Neural progenitor cell (in vitro differentiated cells): ENCODE data around the gene SRSF1. TPM values are rescaled to one million over a fixed set of nuclear protein-coding genes. Genes with fewer than 3 reads are reported as not detected.

ENCODE experiments used
- DNase-seq: peaks from one replicate; pipeline ENCODE4 v3.0.0-alpha.2; 2016; ENCODE audit warnings: low spot score
- H2AFZ ChIP-seq: fragments of 200-600 bp; sonication (generic); replicated peaks from 2 replicates; pipeline ENCODE4 v1.6.1; 2016; ENCODE audit warnings: antibody characterized with exemption
- H3F3A ChIP-seq: fragments of 200-600 bp; sonication (generic); 2 replicates; pipeline ENCODE4 v1.6.1; 2016; ENCODE audit warnings: antibody characterized with exemption, low read depth
- H3K27ac ChIP-seq: fragments of 200-600 bp; sonication (generic); 2 replicates; pipeline ENCODE4 v1.5.1; 2016; ENCODE audit warnings: mild to moderate bottlenecking
- H3K27me3 ChIP-seq: fragments of 200-600 bp; sonication (generic); 2 replicates; pipeline ENCODE4 v1.6.1; 2016; ENCODE audit warnings: mild to moderate bottlenecking, moderate library complexity
- H3K36me3 ChIP-seq: fragments of 200-600 bp; sonication (generic); 2 replicates; pipeline ENCODE4 v1.5.1; 2016
- H3K4me1 ChIP-seq: fragments of 200-600 bp; sonication (generic); 2 replicates; pipeline ENCODE4 v1.6.1; 2016; ENCODE audit warnings: mixed run types
- H3K4me2 ChIP-seq: fragments of 200-600 bp; sonication (generic); 2 replicates; pipeline ENCODE4 v1.6.1; 2016
- H3K4me3 ChIP-seq: fragments of 200-600 bp; sonication (generic); 2 replicates; pipeline ENCODE4 v1.5.1; 2016
- H3K79me2 ChIP-seq: fragments of 200-600 bp; sonication (generic); 2 replicates; pipeline ENCODE4 v1.6.1; 2016; ENCODE audit warnings: low read depth
- H3K9ac ChIP-seq: fragments of 200-600 bp; sonication (generic); 2 replicates; pipeline ENCODE4 v1.6.1; 2016
- H3K9me3 ChIP-seq: fragments of 200-600 bp; sonication (generic); 2 replicates; pipeline ENCODE4 v1.5.1; 2016; ENCODE audit warnings: low read depth
- H4K20me1 ChIP-seq: fragments of 200-600 bp; sonication (generic); 2 replicates; pipeline ENCODE4 v1.6.1; 2016; ENCODE audit warnings: low read depth
- H3K27ac Mint-ChIP-seq: 3 replicates; pipeline ENCODE4 v1.8.0; 2021; ENCODE audit warnings: mixed read lengths
- H3K27me3 Mint-ChIP-seq: 2 replicates; pipeline ENCODE4 v1.8.0; 2022; ENCODE audit warnings: low read depth, mild to moderate bottlenecking, inconsistent platforms, moderate library complexity, mixed read lengths; ENCODE audit not compliant: insufficient read depth
- H3K36me3 Mint-ChIP-seq: 3 replicates; pipeline ENCODE4 v1.8.0; 2021; ENCODE audit warnings: mixed read lengths
- H3K4me1 Mint-ChIP-seq: 3 replicates; pipeline ENCODE4 v1.8.0; 2021; ENCODE audit warnings: mixed read lengths
- H3K4me3 Mint-ChIP-seq: 3 replicates; pipeline ENCODE4 v1.8.0; 2021; ENCODE audit warnings: mild to moderate bottlenecking, moderate library complexity, mixed read lengths
- H3K9me3 Mint-ChIP-seq: 3 replicates; pipeline ENCODE4 v1.8.0; 2020; ENCODE audit warnings: mixed read lengths
- CTCF ChIP-seq: fragments of 200-600 bp; sonication (generic); IDR thresholded peaks from 2 replicates; pipeline ENCODE4 v1.5.1; 2017; ENCODE audit warnings: antibody characterized with exemption, mild to moderate bottlenecking
- EZH2 ChIP-seq: fragments of 200-600 bp; sonication (generic); IDR thresholded peaks from 2 replicates; pipeline ENCODE4 v1.6.1; 2017; ENCODE audit warnings: antibody characterized with exemption, mild to moderate bottlenecking, moderate library complexity
- EZH2phosphoT487 ChIP-seq: fragments of 200-600 bp; sonication (generic); IDR thresholded peaks from 2 replicates; pipeline ENCODE4 v1.6.1; 2017; ENCODE audit warnings: antibody characterized with exemption
- total RNA-seq: library from RNA; depleted of rRNA; stranded (reverse); fragments of >200 nt; gene quantifications from 2 replicates; pipeline ENCODE4 v1.2.3, GENCODE V29; 2015; ENCODE audit warnings: low replicate concordance

Gene SRSF1
- total RNA-seq = 436 and 556 TPM in 2 replicates

- H3K27ac ChIP-seq = peak within 1 kb of the TSS; percentile 97
- peak within 1 kb of the TSS; percentile 86 for H3K4me3 ChIP-seq
- H2AFZ ChIP-seq = peak within 1 kb of the TSS; percentile 83
- peaks cover 33% of the 10 kb centered on the region for H3K4me1 ChIP-seq
- peak; percentile 99 for DNase-seq
- H3K9me3 Mint-ChIP-seq = peaks cover 9% of the 10 kb centered on the region
- peaks cover 28% of the 10 kb centered on the region for H3K36me3 ChIP-seq
- H3K4me3 Mint-ChIP-seq = peak within 1 kb of the TSS; percentile 100
- TF ChIP-seq EZH2 (no peak), EZH2phosphoT487 (no peak), CTCF (no peak)
- H3K9me3 ChIP-seq = no peaks in the 10 kb centered on the region
- H3K9ac ChIP-seq = peak within 1 kb of the TSS; percentile 97
- H3F3A ChIP-seq = peaks cover 77% of the 10 kb centered on the region
- H3K4me2 ChIP-seq = peak within 1 kb of the TSS; percentile 89
- peaks cover 65% of the 10 kb centered on the region for H3K79me2 ChIP-seq
- peaks cover 38% of the 10 kb centered on the region for H3K36me3 Mint-ChIP-seq
- H3K27me3 ChIP-seq = no peaks in the 10 kb centered on the region
- H3K4me1 Mint-ChIP-seq = peaks cover 49% of the 10 kb centered on the region
- H3K27ac Mint-ChIP-seq = peak within 1 kb of the TSS; percentile 100
- H3K27me3 Mint-ChIP-seq = peaks cover 3% of the 10 kb centered on the region
- peaks cover 42% of the 10 kb centered on the region for H4K20me1 ChIP-seq
These were observed at the start of gene SRSF1 for GRCh38 chr17:58006924-58007780. TSS of gene SRSF1 (minus strand) at chr17:58007246. CDS start at chr17:58007137, 109 bp downstream.

- Histone ChIP-seq H3K79me2 (no peaks in the 10 kb centered on the region), H3K27ac (no peak overlapping the region), H2AFZ (no peak overlapping the region), H3F3A (no peaks in the 10 kb centered on the region), H3K36me3 (no peaks in the 10 kb centered on the region), H4K20me1 (no peaks in the 10 kb centered on the region), H3K27me3 (no peaks in the 10 kb centered on the region), H3K4me2 (no peak overlapping the region), H3K9me3 (no peaks in the 10 kb centered on the region), H3K4me1 (peaks cover 13% of the 10 kb centered on the region), H3K4me3 (no peak overlapping the region), H3K9ac (no peak overlapping the region)
- Mint-ChIP-seq H3K4me3 (no peak overlapping the region), H3K9me3 (no peaks in the 10 kb centered on the region), H3K36me3 (no peaks in the 10 kb centered on the region), H3K4me1 (peaks cover 8% of the 10 kb centered on the region), H3K27me3 (peaks cover 7% of the 10 kb centered on the region), H3K27ac (no peak overlapping the region)
- no peak for TF ChIP-seq EZH2
- no peak for TF ChIP-seq CTCF
- TF ChIP-seq EZH2phosphoT487 = no peak
- no peak for DNase-seq
These were observed 49.4 kb upstream of the SRSF1 start for GRCh38 chr17:58056476-58056875.

- no peaks in the 10 kb centered on the region for H3K27me3 ChIP-seq
- H2AFZ ChIP-seq = no peak overlapping the region
- no peak for DNase-seq
- no peak overlapping the region for H3K4me2 ChIP-seq
- no peaks in the 10 kb centered on the region for H3K79me2 ChIP-seq
- H3K27me3 Mint-ChIP-seq = peaks cover 5% of the 10 kb centered on the region
- no peaks in the 10 kb centered on the region for H3K4me1 ChIP-seq
- H3K4me3 ChIP-seq = no peak overlapping the region
- no peak overlapping the region for H3K4me3 Mint-ChIP-seq
- H3K36me3 Mint-ChIP-seq = no peaks in the 10 kb centered on the region
- H3K27ac Mint-ChIP-seq = no peak overlapping the region
- no peaks in the 10 kb centered on the region for H3K36me3 ChIP-seq
- no peaks in the 10 kb centered on the region for H3K9me3 ChIP-seq
- peaks cover 8% of the 10 kb centered on the region for H3K4me1 Mint-ChIP-seq
- TF ChIP-seq EZH2phosphoT487 = no peak
- TF ChIP-seq CTCF = no peak
- no peak for TF ChIP-seq EZH2
- no peak overlapping the region for H3K27ac ChIP-seq
- no peaks in the 10 kb centered on the region for H4K20me1 ChIP-seq
- no peaks in the 10 kb centered on the region for H3F3A ChIP-seq
- H3K9ac ChIP-seq = no peak overlapping the region
- no peaks in the 10 kb centered on the region for H3K9me3 Mint-ChIP-seq
These were observed 47.6 kb upstream of the SRSF1 start for GRCh38 chr17:58054641-58055040.
